Thyroid gland (tissue), 4 donors: ENCODE measurements around the gene KAZN.

Source experiments
- CTCF ChIP-seq, 6 experiments: fragments of 200-600 bp in 3 of 6; fragments of 450-650 bp in 3 of 6; sonication (generic) in 3 of 6; IDR thresholded peaks; one replicate each; pipeline ENCODE4 v1.5.1; 2016 to 2019; ENCODE audit warnings: antibody characterized with exemption in 6 of 6, mild to moderate bottlenecking in 2 of 6, inconsistent platforms in 1 of 6, moderate library complexity in 1 of 6
- POLR2A ChIP-seq, 2 donors: fragments of 450-650 bp; IDR thresholded peaks; one replicate each; pipeline ENCODE4 v1.6.1; 2017; ENCODE audit warnings: antibody characterized with exemption in 2 of 2, mild to moderate bottlenecking in 2 of 2, moderate library complexity in 1 of 2

- TF ChIP-seq CTCF (IDR thresholded peaks at IDR 0.05), result no peak
- TF ChIP-seq POLR2A (IDR thresholded peaks at IDR 0.05), result no peak
Measured at GRCh38 chr1:14656384-14656937, 58.0 kb downstream of the KAZN start.
